ENCODE results near the gene EMILIN2. TPM values are rescaled to one million over a fixed set of nuclear protein-coding genes. Genes with fewer than 3 reads are reported as not detected.

Gene EMILIN2
- total and polyA plus RNA-seq, 4 donors = 13.5 to 63.2 (median 36.0) TPM

- no peak for DNase-seq
- 79 to 93% methylated on average over 6 of the region's 6 CpGs for WGBS, 2 donors
- ATAC-seq (ENCODE audit: insufficient read depth, low FRiP score) = no peak
- TF ChIP-seq, protein P1, sequence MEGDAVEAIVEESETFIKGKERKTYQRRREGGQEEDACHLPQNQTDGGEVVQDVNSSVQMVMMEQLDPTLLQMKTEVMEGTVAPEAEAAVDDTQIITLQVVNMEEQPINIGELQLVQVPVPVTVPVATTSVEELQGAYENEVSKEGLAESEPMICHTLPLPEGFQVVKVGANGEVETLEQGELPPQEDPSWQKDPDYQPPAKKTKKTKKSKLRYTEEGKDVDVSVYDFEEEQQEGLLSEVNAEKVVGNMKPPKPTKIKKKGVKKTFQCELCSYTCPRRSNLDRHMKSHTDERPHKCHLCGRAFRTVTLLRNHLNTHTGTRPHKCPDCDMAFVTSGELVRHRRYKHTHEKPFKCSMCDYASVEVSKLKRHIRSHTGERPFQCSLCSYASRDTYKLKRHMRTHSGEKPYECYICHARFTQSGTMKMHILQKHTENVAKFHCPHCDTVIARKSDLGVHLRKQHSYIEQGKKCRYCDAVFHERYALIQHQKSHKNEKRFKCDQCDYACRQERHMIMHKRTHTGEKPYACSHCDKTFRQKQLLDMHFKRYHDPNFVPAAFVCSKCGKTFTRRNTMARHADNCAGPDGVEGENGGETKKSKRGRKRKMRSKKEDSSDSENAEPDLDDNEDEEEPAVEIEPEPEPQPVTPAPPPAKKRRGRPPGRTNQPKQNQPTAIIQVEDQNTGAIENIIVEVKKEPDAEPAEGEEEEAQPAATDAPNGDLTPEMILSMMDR (IDR thresholded peaks at IDR 0.05; ENCODE audit: control extremely low read depth, extremely low read depth) = no peak
- no peak overlapping the region for H3K27ac ChIP-seq (ENCODE audit: low read depth in 1 of 2, low read length in 1 of 2)
- H3K9me3 ChIP-seq (ENCODE audit: control insufficient read depth in 4 of 4, insufficient read depth in 3 of 4, low read length in 3 of 4) = peaks cover 0 to 1% (median 0%) of the 10 kb centered on the region in 4 donors
- peaks cover 0 to 2% (median 0%) of the 10 kb centered on the region in 5 donors for H3K4me1 ChIP-seq (ENCODE audit: control insufficient read depth in 5 of 5, insufficient read depth in 5 of 5, low read length in 5 of 5)
- H3K36me3 ChIP-seq (ENCODE audit: control insufficient read depth in 4 of 4, insufficient read depth in 4 of 4, low read length in 4 of 4) = no peaks in the 10 kb centered on the region
- H3K4me3 ChIP-seq = no peak overlapping the region
- H3K9ac ChIP-seq (ENCODE audit: insufficient read depth in 1 of 2, low read length in 2 of 2) = no peak overlapping the region
- H3K27me3 ChIP-seq (ENCODE audit: control insufficient read depth in 3 of 3, insufficient read depth in 3 of 3, low read length in 2 of 3) = no peaks in the 10 kb centered on the region
These were observed 24.4 kb upstream of the EMILIN2 start for GRCh38 chr18:2822213-2822921.

GRCh38 chr18:2823202-2823601, 23.6 kb upstream of the EMILIN2 start:
- H3K27ac ChIP-seq (ENCODE audit: low read depth in 1 of 2, low read length in 1 of 2) = no peak overlapping the region
- TF ChIP-seq, protein P1 (IDR thresholded peaks at IDR 0.05; ENCODE audit: control extremely low read depth, extremely low read depth) = no peak
- H3K4me1 ChIP-seq (ENCODE audit: control insufficient read depth in 5 of 5, insufficient read depth in 5 of 5, low read length in 5 of 5) = peaks cover 0 to 2% (median 0%) of the 10 kb centered on the region in 5 donors
- peaks cover 0 to 1% (median 0%) of the 10 kb centered on the region in 4 donors for H3K9me3 ChIP-seq (ENCODE audit: control insufficient read depth in 4 of 4, insufficient read depth in 3 of 4, low read length in 3 of 4)
- H3K9ac ChIP-seq (ENCODE audit: insufficient read depth in 1 of 2, low read length in 2 of 2) = no peak overlapping the region
- DNase-seq (no peak), ATAC-seq (ENCODE audit: insufficient read depth, low FRiP score) (no peak)
- 43 to 85% methylated on average over 2 of the region's 2 CpGs for WGBS, 2 donors
- H3K4me3 ChIP-seq = no peak overlapping the region
- H3K36me3 ChIP-seq (ENCODE audit: control insufficient read depth in 4 of 4, insufficient read depth in 4 of 4, low read length in 4 of 4) = no peaks in the 10 kb centered on the region
- no peaks in the 10 kb centered on the region for H3K27me3 ChIP-seq (ENCODE audit: control insufficient read depth in 3 of 3, insufficient read depth in 3 of 3, low read length in 2 of 3)

DNA sequence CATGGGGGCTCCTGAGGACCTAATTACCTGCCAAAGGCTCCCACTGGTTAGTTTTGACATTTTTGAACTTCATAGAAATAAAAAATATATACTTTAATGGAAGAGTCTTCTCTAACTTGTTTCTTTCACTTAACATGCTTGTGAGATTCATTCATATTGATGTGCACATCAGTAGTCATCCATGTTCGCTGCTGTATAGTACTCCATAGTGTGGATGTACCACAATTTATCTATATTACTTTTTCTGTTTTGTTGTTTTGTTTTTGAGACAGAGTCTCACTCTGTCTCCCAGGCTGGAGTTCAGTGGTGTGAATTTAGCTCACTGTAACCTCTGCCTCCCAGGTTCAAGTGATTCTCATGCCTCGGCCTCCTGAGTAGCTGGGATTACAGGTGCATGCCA, 22.8 kb upstream of the EMILIN2 start:
- Histone ChIP-seq H3K27ac (ENCODE audit: low read depth in 1 of 2, low read length in 1 of 2) (no peak overlapping the region), H3K27me3 (ENCODE audit: control insufficient read depth in 3 of 3, insufficient read depth in 3 of 3, low read length in 2 of 3) (no peaks in the 10 kb centered on the region), H3K9ac (ENCODE audit: insufficient read depth in 1 of 2, low read length in 2 of 2) (no peak overlapping the region), H3K36me3 (ENCODE audit: control insufficient read depth in 4 of 4, insufficient read depth in 4 of 4, low read length in 4 of 4) (no peaks in the 10 kb centered on the region), H3K4me3 (no peak overlapping the region), H3K9me3 (ENCODE audit: control insufficient read depth in 4 of 4, insufficient read depth in 3 of 4, low read length in 3 of 4) (peaks cover 0 to 1% (median 0%) of the 10 kb centered on the region in 4 donors), H3K4me1 (ENCODE audit: control insufficient read depth in 5 of 5, insufficient read depth in 5 of 5, low read length in 5 of 5) (peaks cover 0 to 2% (median 0%) of the 10 kb centered on the region in 5 donors)
- 96 to 100% methylated on average over 2 of the region's 2 CpGs for WGBS, 2 donors
- no peak for ATAC-seq (ENCODE audit: insufficient read depth, low FRiP score)
- no peak for DNase-seq
- TF ChIP-seq, protein P1 (IDR thresholded peaks at IDR 0.05; ENCODE audit: control extremely low read depth, extremely low read depth) = no peak

Data from lung (tissue), 12 donors.